ENCODE measurements around the gene ITIH5. TPM values are rescaled to one million over a fixed set of nuclear protein-coding genes. Genes with fewer than 3 reads are reported as not detected.

Gene ITIH5
- total and polyA plus RNA-seq, 2 of the 8 experiments (the other 6 are each of a cell fraction or from before 2014, with no cell fraction given), result 5.8 to 7.6 TPM

- TF ChIP-seq BACH1 (IDR thresholded peaks at IDR 0.05; ENCODE audit: low read length), result no peak
- TF ChIP-seq ZNF274 (IDR thresholded peaks at IDR 0.05; ENCODE audit: borderline replicate concordance, extremely low read depth, low read length), result no peak
- no peak for TF ChIP-seq RFX5 (IDR thresholded peaks at IDR 0.05; ENCODE audit: borderline replicate concordance, low read depth, low read length)
- TF ChIP-seq TCF12 (IDR thresholded peaks at IDR 0.05; ENCODE audit: low read depth, low read length), result no peak
- no peak for TF ChIP-seq ATF3 (IDR thresholded peaks at IDR 0.05; ENCODE audit: insufficient read depth, low read depth, low read length)
- no peak for TF ChIP-seq ASH2L (IDR thresholded peaks at IDR 0.05; ENCODE audit: low read length)
- no peak for TF ChIP-seq GTF2F1 (IDR thresholded peaks at IDR 0.05; ENCODE audit: borderline replicate concordance, low read depth, low read length)
- no peak for TF ChIP-seq HDAC2 (IDR thresholded peaks at IDR 0.05; ENCODE audit: borderline replicate concordance in 1 of 2, low read depth in 2 of 2, low read length in 2 of 2)
- no peak for TF ChIP-seq POU5F1 (IDR thresholded peaks at IDR 0.05; ENCODE audit: low read depth, low read length)
These were observed 40.5 kb downstream of the ITIH5 start (continued) for GRCh38 chr10:7626283-7626682.

All from H1 (cell line).